ENCODE data around the gene VBP1.
"Not testable (repeated sequence)": the region's sequence is repeated elsewhere in the genome, so short reads cannot be mapped to it uniquely, and the experiment has no call there.

Gene VBP1

GRCh38 chrX:155263854-155264628 is 47.8 kb downstream of the VBP1 start, which contains the start of gene RAB39B:
Gene RAB39B (minus strand): TSS chrX:155264491. CDS start chrX:155264288, 203 bp downstream.
- peak; percentile 66 for DNase-seq (ENCODE audit: low spot score)

- DNase-seq (ENCODE audit: low spot score), result no peak
Measured at GRCh38 chrX:155266439-155266838, 50.2 kb downstream of the VBP1 start.

- not testable (repeated sequence) for DNase-seq (ENCODE audit: low spot score)
Measured at GRCh38 chrX:155267995-155268394, 51.7 kb downstream of the VBP1 start.

- DNase-seq (ENCODE audit: low spot score), result no peak
Measured at GRCh38 chrX:155270969-155271368, 54.7 kb downstream of the VBP1 start.

- no peak for DNase-seq (ENCODE audit: low spot score)
Measured at GRCh38 chrX:155279873-155280272, 63.6 kb downstream of the VBP1 start.
